IMR-90 (cell line): ENCODE measurements around the gene TBC1D9. TPM values are rescaled to one million over a fixed set of nuclear protein-coding genes. Genes with fewer than 3 reads are reported as not detected.

Experiments used
- ATAC-seq: fragments of 200-7000 bp; cut with Tn5 transposase; 2 replicates; pipeline ENCODE4 v1.9.1; 2020; ENCODE audit warnings: low read depth, mild to moderate bottlenecking, moderate library complexity
- BruUV-seq: library from RNA; stranded (reverse); fragments of 400-500 nt; replicated peaks from 2 replicates; lab custom pipeline; 2021; lab: Mats Ljungman, UMichigan
- CTCF ChIA-PET: fragments of 300-600 bp; formaldehyde crosslinking; extraction: SDS; loops from one replicate; lab custom pipeline; 2021; ENCODE audit warnings: antibody characterized with exemption; lab: Yijun Ruan, JAX
- POLR2A ChIA-PET: fragments of 300-600 bp; sonication (Branson Sonifier 250); formaldehyde crosslinking; loops from one replicate; lab custom pipeline; 2022; ENCODE audit warnings: antibody characterized with exemption; ENCODE audit not compliant: unreplicated experiment; lab: Charles Lee
- DNase-seq: peaks from one replicate; pipeline ENCODE4 v3.0.0; 2013
- H2AFZ ChIP-seq: replicated peaks from 2 replicates; pipeline ENCODE3; 2013; ENCODE audit warnings: low read length, mild to moderate bottlenecking; ENCODE audit not compliant: poor library complexity
- H2AK5ac ChIP-seq: 2 replicates; pipeline ENCODE4 v1.6.1; 2013; ENCODE audit warnings: low read depth, low read length, inconsistent platforms
- H2AK9ac ChIP-seq: replicated peaks from 2 replicates; pipeline ENCODE3; 2013; ENCODE audit warnings: mild to moderate bottlenecking, low read depth, low read length, moderate library complexity; ENCODE audit not compliant: poor library complexity
- H2BK120ac ChIP-seq: 2 replicates; pipeline ENCODE4 v1.6.1; 2013; ENCODE audit warnings: low read depth, low read length, inconsistent platforms
- H2BK15ac ChIP-seq: 3 replicates; pipeline ENCODE4 v1.6.1; 2013; ENCODE audit warnings: low read depth, low read length, inconsistent platforms
- H2BK20ac ChIP-seq: 2 replicates; pipeline ENCODE4 v1.6.1; 2013; ENCODE audit warnings: low read depth, mild to moderate bottlenecking, inconsistent platforms, low read length, moderate library complexity
- H2BK5ac ChIP-seq: 2 replicates; pipeline ENCODE4 v1.6.1; 2013; ENCODE audit warnings: mild to moderate bottlenecking, low read depth, low read length, inconsistent platforms; ENCODE audit not compliant: poor library complexity, severe bottlenecking
- H3K14ac ChIP-seq: replicated peaks from 2 replicates; pipeline ENCODE4 v1.6.1; 2013; ENCODE audit warnings: low read depth, low read length, inconsistent platforms
- H3K18ac ChIP-seq: 2 replicates; pipeline ENCODE4 v1.6.1; 2013; ENCODE audit warnings: low read depth, low read length, control low read depth
- H3K23ac ChIP-seq: 2 replicates; pipeline ENCODE4 v1.6.1; 2013; ENCODE audit warnings: low read depth, low read length, inconsistent platforms
- H3K27ac ChIP-seq: 2 replicates; pipeline ENCODE4 v1.5.1; 2013; ENCODE audit warnings: mild to moderate bottlenecking, control low read depth, low read length; ENCODE audit not compliant: insufficient read depth
- H3K27me3 ChIP-seq: 2 replicates; pipeline ENCODE4 v1.6.1; 2013; ENCODE audit warnings: low read length; ENCODE audit not compliant: control insufficient read depth, insufficient read depth
- H3K36me3 ChIP-seq: 2 replicates; pipeline ENCODE4 v1.6.1; 2013; ENCODE audit warnings: low read length, mixed read lengths; ENCODE audit not compliant: control insufficient read depth, insufficient read depth
- H3K4ac ChIP-seq: 2 replicates; pipeline ENCODE4 v1.6.1; 2013; ENCODE audit warnings: low read depth, low read length, inconsistent platforms
- H3K4me1 ChIP-seq: 2 replicates; pipeline ENCODE4 v1.6.1; 2013; ENCODE audit warnings: low read length, mixed read lengths; ENCODE audit not compliant: control insufficient read depth, insufficient read depth
- H3K4me2 ChIP-seq: 2 replicates; pipeline ENCODE4 v1.6.1; 2013; ENCODE audit warnings: low read depth, mild to moderate bottlenecking, control low read depth, low read length, moderate library complexity
- H3K4me3 ChIP-seq: 2 replicates; pipeline ENCODE4 v1.5.1; 2013; ENCODE audit warnings: low read depth, mild to moderate bottlenecking, control low read depth, low read length, moderate library complexity; ENCODE audit not compliant: insufficient read depth
- H3K56ac ChIP-seq: 2 replicates; pipeline ENCODE4 v1.6.1; 2013; ENCODE audit warnings: low read length, inconsistent platforms; ENCODE audit not compliant: insufficient read depth; ENCODE audit errors: extremely low read depth
- H3K79me1 ChIP-seq, 2 experiments: 2 replicates each; pipeline ENCODE4 v1.6.1; 2013; ENCODE audit warnings: low read length in 2 of 2, inconsistent platforms in 1 of 2, low read depth in 1 of 2
- H3K9ac ChIP-seq: 2 replicates; pipeline ENCODE4 v1.6.1; 2013; ENCODE audit warnings: low read depth, low read length, control low read depth
- H3K9me1 ChIP-seq: 2 replicates; pipeline ENCODE4 v1.6.1; 2013; ENCODE audit warnings: low read length, inconsistent platforms; ENCODE audit not compliant: insufficient read depth
- H3K9me3 ChIP-seq: 2 replicates; pipeline ENCODE4 v1.6.1; 2013; ENCODE audit warnings: low read length; ENCODE audit not compliant: control insufficient read depth, insufficient read depth
- H4K20me1 ChIP-seq: 2 replicates; pipeline ENCODE4 v1.6.1; 2013; ENCODE audit warnings: low read length, inconsistent platforms; ENCODE audit not compliant: insufficient read depth
- H4K5ac ChIP-seq: 2 replicates; pipeline ENCODE4 v1.6.1; 2013; ENCODE audit warnings: mild to moderate bottlenecking, low read depth, low read length, control low read depth
- H4K8ac ChIP-seq, 2 experiments: 2 replicates each; pipeline ENCODE4 v1.6.1; 2013; ENCODE audit warnings: low read depth in 2 of 2, low read length in 2 of 2, control low read depth in 1 of 2, inconsistent platforms in 1 of 2
- H4K91ac ChIP-seq: 2 replicates; pipeline ENCODE4 v1.6.1; 2013; ENCODE audit warnings: low read depth, low read length, inconsistent platforms; ENCODE audit not compliant: insufficient read depth
- BHLHE40 ChIP-seq: fragments of 150-350 bp; IDR thresholded peaks from 2 replicates; pipeline ENCODE4 v1.6.1; 2016; ENCODE audit warnings: mild to moderate bottlenecking, low read depth, low read length
- CEBPB ChIP-seq: IDR thresholded peaks from 2 replicates; pipeline ENCODE4 v1.6.1; 2012; ENCODE audit warnings: low read depth, low read length, improper control_type of control experiment
- CHD1 ChIP-seq: IDR thresholded peaks from 2 replicates; pipeline ENCODE4 v1.6.1; 2012; ENCODE audit warnings: low read depth, low read length, improper control_type of control experiment
- MAFK ChIP-seq: IDR thresholded peaks from 2 replicates; pipeline ENCODE4 v1.6.1; 2012; ENCODE audit warnings: low read depth, low read length, improper control_type of control experiment
- MAZ ChIP-seq: IDR thresholded peaks from 2 replicates; pipeline ENCODE4 v1.6.1; 2012; ENCODE audit warnings: low read depth, mild to moderate bottlenecking, low read length, improper control_type of control experiment, moderate library complexity, borderline replicate concordance
- POLR2A ChIP-seq: IDR thresholded peaks from 2 replicates; pipeline ENCODE4 v1.6.1; 2012; ENCODE audit warnings: mild to moderate bottlenecking, low read depth, low read length
- RCOR1 ChIP-seq: IDR thresholded peaks from 2 replicates; pipeline ENCODE4 v1.6.1; 2012; ENCODE audit warnings: mild to moderate bottlenecking, low read length, improper control_type of control experiment; ENCODE audit not compliant: insufficient replicate concordance
- SMC3 ChIP-seq: fragments of 150-350 bp; IDR thresholded peaks from 2 replicates; pipeline ENCODE4 v1.6.1; 2016; ENCODE audit warnings: low read depth, mild to moderate bottlenecking, antibody characterized with exemption, low read length, moderate library complexity
- WGBS, 2 experiments: methylation state at CpG; one replicate each; pipeline versions ENCODE4 v1.1.5 to v1.1.7; 2013; ENCODE audit warnings: missing lambda C conversion rate in 2 of 2; ENCODE audit not compliant: insufficient read length in 1 of 2; ENCODE audit errors: extremely low coverage in 2 of 2; 5-methylcytosine and 5-hydroxymethylcytosine counted together
- dilution Hi-C: fragments of 300-500 bp; cut with HindIII; formaldehyde crosslinking; loops from one replicate; pipeline ENCODE4 v1.14.3; 2018; ENCODE audit warnings: low sequenced_read_pairs; ENCODE audit not compliant: unreplicated experiment
- in situ Hi-C: fragments of 300-500 bp; cut with MboI; formaldehyde crosslinking; loops from 3 replicates; pipeline ENCODE4 v1.14.3; 2019; ENCODE audit warnings: low sequenced_read_pairs, inconsistent platforms, mixed read lengths
- intact Hi-C: fragments of 100-400 bp; cut with micrococcal nuclease; formaldehyde crosslinking; loops from 2 replicates; pipeline ENCODE4 v1.10.0; 2022
- polyA plus RNA-seq, 3 experiments: library from polyadenylated mRNA; depleted of rRNA; stranded (reverse); fragments of >200 nt; gene quantifications; 2 replicates each; pipeline ENCODE4 v1.2.3, GENCODE V29; 2012; ENCODE audit warnings: low replicate concordance in 1 of 3
- total RNA-seq: library from RNA; depleted of rRNA; stranded (reverse); fragments of >200 nt; gene quantifications from 2 replicates; pipeline ENCODE4 v1.2.3, GENCODE V29; 2012
- TF ChIP-seq, protein P1 (sequence below): conservative IDR thresholded peaks from 2 replicates; pipeline ENCODE4 v1.5.1; 2012; ENCODE audit warnings: mild to moderate bottlenecking, low read depth, low read length, improper control_type of control experiment
- TF ChIP-seq, protein P2 (sequence below): fragments of 150-350 bp; IDR thresholded peaks from 2 replicates; pipeline ENCODE4 v1.6.1; 2017; ENCODE audit warnings: mild to moderate bottlenecking, antibody characterized with exemption, low read length, low read depth
- TF ChIP-seq, protein P3 (sequence below): fragments of 150-350 bp; IDR thresholded peaks from 2 replicates; pipeline ENCODE4 v1.6.1; 2016; ENCODE audit warnings: low read depth, mild to moderate bottlenecking, low read length, moderate library complexity, borderline replicate concordance

The TBC1D9 gene
- total and polyA plus RNA-seq, 2 of the 4 experiments (the other 2 are of a cell fraction) = 11.7 to 15.2 TPM

DNA sequence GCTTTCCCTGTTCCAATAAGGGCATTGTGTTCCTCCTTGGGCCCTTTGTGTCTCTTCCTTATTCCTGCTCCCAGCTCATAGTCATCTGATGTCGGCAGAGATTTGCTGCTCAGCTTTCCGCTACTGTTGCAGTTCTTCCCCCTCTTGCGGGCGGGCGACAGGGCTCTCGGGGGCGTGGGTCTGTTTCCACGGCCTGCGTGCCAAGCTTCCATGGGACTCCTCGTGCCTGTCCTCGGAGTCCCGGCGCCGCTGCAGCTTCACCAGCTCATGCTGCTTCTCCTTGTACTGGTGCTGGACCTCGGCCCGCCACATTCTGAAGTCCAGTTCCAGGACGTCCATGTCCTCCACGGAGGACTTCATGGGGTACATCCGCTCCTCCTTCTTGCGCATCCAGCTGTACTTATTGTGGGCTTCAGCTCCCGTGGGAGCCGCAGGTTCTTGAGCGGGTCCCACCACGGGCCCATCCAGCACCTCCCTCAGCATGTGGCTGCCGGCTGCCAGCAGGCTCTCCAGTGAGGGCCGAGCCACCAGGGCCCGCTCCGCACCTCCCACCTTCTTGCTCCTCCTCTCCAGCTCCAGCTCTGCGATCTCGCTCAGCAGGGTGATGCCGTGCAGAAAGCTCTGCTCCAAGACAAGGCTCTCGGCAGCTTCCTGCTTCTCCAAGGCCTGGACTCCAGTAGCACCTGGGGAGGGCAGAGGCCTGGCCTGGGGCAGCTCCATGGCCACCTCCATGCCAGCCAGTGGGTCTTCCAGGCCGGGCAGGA is 113.3 kb downstream of the TBC1D9 start:
- no peak overlapping the region for H2BK5ac ChIP-seq
- dilution Hi-C loops (no loop called here), intact Hi-C loops (no loop called here), in situ Hi-C loops (no loop called here)
- H3K9me3 ChIP-seq = no peaks in the 10 kb centered on the region
- no peak overlapping the region for H3K4me2 ChIP-seq
- no peak overlapping the region for H2BK20ac ChIP-seq
- H3K23ac ChIP-seq = no peak overlapping the region
- peaks cover 6% of the 10 kb centered on the region; the same call in 1 of the 2 replicates for H3K36me3 ChIP-seq
- H2BK120ac ChIP-seq = no peak overlapping the region
- BruUV-seq = no TSS peak
- no peak for ATAC-seq
- no peak overlapping the region for H4K5ac ChIP-seq
- DNase-seq = no peak
- no peaks in the 10 kb centered on the region for H3K27me3 ChIP-seq
- POLR2A ChIA-PET = no interaction called here
- H3K9ac ChIP-seq = no peak overlapping the region
- no peak overlapping the region for H3K56ac ChIP-seq
- TF ChIP-seq MAFK = no peak
- no peak for TF ChIP-seq BHLHE40
- TF ChIP-seq, protein P1, sequence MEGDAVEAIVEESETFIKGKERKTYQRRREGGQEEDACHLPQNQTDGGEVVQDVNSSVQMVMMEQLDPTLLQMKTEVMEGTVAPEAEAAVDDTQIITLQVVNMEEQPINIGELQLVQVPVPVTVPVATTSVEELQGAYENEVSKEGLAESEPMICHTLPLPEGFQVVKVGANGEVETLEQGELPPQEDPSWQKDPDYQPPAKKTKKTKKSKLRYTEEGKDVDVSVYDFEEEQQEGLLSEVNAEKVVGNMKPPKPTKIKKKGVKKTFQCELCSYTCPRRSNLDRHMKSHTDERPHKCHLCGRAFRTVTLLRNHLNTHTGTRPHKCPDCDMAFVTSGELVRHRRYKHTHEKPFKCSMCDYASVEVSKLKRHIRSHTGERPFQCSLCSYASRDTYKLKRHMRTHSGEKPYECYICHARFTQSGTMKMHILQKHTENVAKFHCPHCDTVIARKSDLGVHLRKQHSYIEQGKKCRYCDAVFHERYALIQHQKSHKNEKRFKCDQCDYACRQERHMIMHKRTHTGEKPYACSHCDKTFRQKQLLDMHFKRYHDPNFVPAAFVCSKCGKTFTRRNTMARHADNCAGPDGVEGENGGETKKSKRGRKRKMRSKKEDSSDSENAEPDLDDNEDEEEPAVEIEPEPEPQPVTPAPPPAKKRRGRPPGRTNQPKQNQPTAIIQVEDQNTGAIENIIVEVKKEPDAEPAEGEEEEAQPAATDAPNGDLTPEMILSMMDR = no peak
- no peak for TF ChIP-seq POLR2A
- TF ChIP-seq RCOR1 = no peak
- no peak for TF ChIP-seq CHD1
- no peak for TF ChIP-seq SMC3
- no peak for TF ChIP-seq MAZ
- TF ChIP-seq, protein P2, sequence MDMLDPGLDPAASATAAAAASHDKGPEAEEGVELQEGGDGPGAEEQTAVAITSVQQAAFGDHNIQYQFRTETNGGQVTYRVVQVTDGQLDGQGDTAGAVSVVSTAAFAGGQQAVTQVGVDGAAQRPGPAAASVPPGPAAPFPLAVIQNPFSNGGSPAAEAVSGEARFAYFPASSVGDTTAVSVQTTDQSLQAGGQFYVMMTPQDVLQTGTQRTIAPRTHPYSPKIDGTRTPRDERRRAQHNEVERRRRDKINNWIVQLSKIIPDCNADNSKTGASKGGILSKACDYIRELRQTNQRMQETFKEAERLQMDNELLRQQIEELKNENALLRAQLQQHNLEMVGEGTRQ = no peak
- TF ChIP-seq, protein P3, sequence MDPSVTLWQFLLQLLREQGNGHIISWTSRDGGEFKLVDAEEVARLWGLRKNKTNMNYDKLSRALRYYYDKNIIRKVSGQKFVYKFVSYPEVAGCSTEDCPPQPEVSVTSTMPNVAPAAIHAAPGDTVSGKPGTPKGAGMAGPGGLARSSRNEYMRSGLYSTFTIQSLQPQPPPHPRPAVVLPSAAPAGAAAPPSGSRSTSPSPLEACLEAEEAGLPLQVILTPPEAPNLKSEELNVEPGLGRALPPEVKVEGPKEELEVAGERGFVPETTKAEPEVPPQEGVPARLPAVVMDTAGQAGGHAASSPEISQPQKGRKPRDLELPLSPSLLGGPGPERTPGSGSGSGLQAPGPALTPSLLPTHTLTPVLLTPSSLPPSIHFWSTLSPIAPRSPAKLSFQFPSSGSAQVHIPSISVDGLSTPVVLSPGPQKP = no peak
- no peak for TF ChIP-seq CEBPB
- peaks cover 4% of the 10 kb centered on the region; the same call in 1 of the 2 replicates for H3K9me1 ChIP-seq
- CTCF ChIA-PET = no interaction called here
- H2BK15ac ChIP-seq = no peak overlapping the region
- no peak overlapping the region for H4K8ac ChIP-seq
- H3K18ac ChIP-seq = no peak overlapping the region
- no peak overlapping the region for H3K14ac ChIP-seq
- H4K91ac ChIP-seq = no peak overlapping the region
- no peaks in the 10 kb centered on the region for H4K20me1 ChIP-seq
- peaks cover 6% of the 10 kb centered on the region for H3K4me1 ChIP-seq
- H2AK9ac ChIP-seq = no peak overlapping the region
- no peak overlapping the region for H3K27ac ChIP-seq
- H3K79me1 ChIP-seq = no peaks in the 10 kb centered on the region
- H2AFZ ChIP-seq = no peak overlapping the region
- no peak overlapping the region for H3K4ac ChIP-seq
- H2AK5ac ChIP-seq = no peak overlapping the region
- no peak overlapping the region for H3K4me3 ChIP-seq
- WGBS, 2 experiments = 97% methylated on average over 14 of the region's 33 CpGs; no CpG with 5 or more reads in 1 of the 2 experiments
